Caco-2 (cell line): Measurements from ENCODE around the gene FAM184A. TPM values are rescaled to one million over a fixed set of nuclear protein-coding genes. Genes with fewer than 3 reads are reported as not detected.

Experiments
- BruUV-seq: library from RNA; stranded (reverse); fragments of 400-500 nt; replicated peaks from 2 replicates; lab custom pipeline; 2021; lab: Mats Ljungman, UMichigan
- CTCF ChIA-PET: fragments of 300-600 bp; sonication (Branson Sonifier 250); formaldehyde crosslinking; loops from one replicate; lab custom pipeline; 2022; ENCODE audit warnings: antibody characterized with exemption; lab: Charles Lee
- POLR2A ChIA-PET: fragments of 300-600 bp; sonication (Branson Sonifier 250); formaldehyde crosslinking; loops from one replicate; lab custom pipeline; 2022; ENCODE audit warnings: antibody characterized with exemption; lab: Charles Lee
- DNase-seq, 2 experiments: peaks; one replicate each; pipeline versions ENCODE4 v3.0.0 to v3.0.0-alpha.2; 2020 to 2022
- H3K27me3 ChIP-seq: replicated peaks from 2 replicates; pipeline ENCODE4 v1.6.0; 2011; ENCODE audit warnings: low read length; ENCODE audit not compliant: control insufficient read depth, insufficient read depth
- H3K36me3 ChIP-seq: 2 replicates; pipeline ENCODE4 v1.5.1; 2011; ENCODE audit warnings: low read length; ENCODE audit not compliant: control insufficient read depth, insufficient read depth
- H3K4me1 ChIP-seq: fragments of 250-450 bp; sonication (Bioruptor Pico); 2 replicates; pipeline ENCODE4 v1.5.1; 2020; ENCODE audit warnings: mild to moderate bottlenecking
- H3K4me3 ChIP-seq: 2 replicates; pipeline ENCODE4 v1.5.1; 2011; ENCODE audit warnings: low read depth, mild to moderate bottlenecking, control low read depth, low read length
- H3K9me3 ChIP-seq: fragments of 250-450 bp; sonication (Bioruptor Pico); 2 replicates; pipeline ENCODE4 v1.5.1; 2020; ENCODE audit warnings: mild to moderate bottlenecking, moderate library complexity
- H3K27ac Mint-ChIP-seq: one replicate; pipeline ENCODE4 v1.8.0; 2022; ENCODE audit warnings: mixed read lengths; ENCODE audit not compliant: unreplicated experiment
- H3K27me3 Mint-ChIP-seq: one replicate; pipeline ENCODE4 v1.8.0; 2022; ENCODE audit warnings: mixed read lengths; ENCODE audit not compliant: insufficient read depth, unreplicated experiment
- H3K36me3 Mint-ChIP-seq: one replicate; pipeline ENCODE4 v1.8.0; 2022; ENCODE audit warnings: mild to moderate bottlenecking, mixed read lengths; ENCODE audit not compliant: insufficient read depth, unreplicated experiment
- H3K4me1 Mint-ChIP-seq: one replicate; pipeline ENCODE4 v1.8.0; 2022; ENCODE audit warnings: low read depth, mixed read lengths; ENCODE audit not compliant: unreplicated experiment
- H3K4me3 Mint-ChIP-seq: one replicate; pipeline ENCODE4 v1.8.0; 2022; ENCODE audit warnings: mild to moderate bottlenecking, moderate library complexity, mixed read lengths; ENCODE audit not compliant: unreplicated experiment
- H3K9me3 Mint-ChIP-seq: one replicate; pipeline ENCODE4 v1.8.0; 2022; ENCODE audit warnings: mixed read lengths; ENCODE audit not compliant: unreplicated experiment
- CTCF ChIP-seq, 2 experiments: fragments of 200-600 bp in 1 of 2; IDR thresholded peaks; 1 replicate in 1 of 2; 2 replicates in 1 of 2; pipeline versions ENCODE4 v1.5.1 to v1.8.0; 2011 to 2022; ENCODE audit warnings: antibody characterized with exemption in 1 of 2, control low read depth in 1 of 2, inconsistent platforms in 1 of 2, low read depth in 1 of 2, low read length in 1 of 2, mild to moderate bottlenecking in 1 of 2, moderate library complexity in 1 of 2; ENCODE audit not compliant: insufficient read depth in 1 of 2, severe bottlenecking in 1 of 2, unreplicated experiment in 1 of 2
- intact Hi-C: fragments of 100-400 bp; cut with micrococcal nuclease; formaldehyde crosslinking; loops from one replicate; pipeline ENCODE4 v1.10.0; 2022; ENCODE audit not compliant: unreplicated experiment
- total RNA-seq: library from RNA; stranded (reverse); gene quantifications from 2 replicates; pipeline ENCODE4 v1.2.3, GENCODE V29; 2022

Gene FAM184A
- total RNA-seq, 1 experiment from 2014 or later, result 10.8 TPM

- DNase-seq, result no peak
- ChIA-PET CTCF (no interaction called here), POLR2A (no interaction called here)
- Mint-ChIP-seq H3K4me1 (no peaks in the 10 kb centered on the region), H3K9me3 (no peaks in the 10 kb centered on the region), H3K27me3 (no peaks in the 10 kb centered on the region), H3K36me3 (peaks cover 32% of the 10 kb centered on the region), H3K4me3 (no peak overlapping the region), H3K27ac (no peak overlapping the region)
- Histone ChIP-seq H3K36me3 (0 out of 2 replicates have a peak, but pooled peaks cover 1% of the 10 kb centered on the region), H3K9me3 (no peaks in the 10 kb centered on the region), H3K4me3 (no peak overlapping the region), H3K27me3 (no peaks in the 10 kb centered on the region), H3K4me1 (peaks cover 7% of the 10 kb centered on the region)
- no TSS peak for BruUV-seq
- TF ChIP-seq CTCF (IDR thresholded peaks at IDR 0.05; ENCODE audit: insufficient read depth in 1 of 2, low read depth in 1 of 2, low read length in 1 of 2, severe bottlenecking in 1 of 2, unreplicated experiment in 1 of 2), result no peak
- intact Hi-C loops, result no loop called here
Observed at GRCh38 chr6:118917546-118918328, 160.7 kb downstream of the FAM184A start.

- peaks cover 7% of the 10 kb centered on the region for H3K4me1 ChIP-seq
- BruUV-seq, result no TSS peak
- no peak overlapping the region for H3K27ac Mint-ChIP-seq
Observed at GRCh38 chr6:118914598-118914997, 163.9 kb downstream of the FAM184A start.

GRCh38 chr6:118913161-118913560 is 165.3 kb downstream of the FAM184A start:
- Histone ChIP-seq H3K4me1 (peaks cover 7% of the 10 kb centered on the region), H3K4me3 (no peak overlapping the region), H3K36me3 (no peaks in the 10 kb centered on the region), H3K27me3 (no peaks in the 10 kb centered on the region), H3K9me3 (no peaks in the 10 kb centered on the region)
- Mint-ChIP-seq H3K36me3 (peaks cover 41% of the 10 kb centered on the region), H3K4me3 (no peak overlapping the region), H3K4me1 (no peaks in the 10 kb centered on the region), H3K27ac (no peak overlapping the region), H3K27me3 (no peaks in the 10 kb centered on the region), H3K9me3 (no peaks in the 10 kb centered on the region)
- POLR2A ChIA-PET, result no interaction called here
- intact Hi-C loops, result no loop called here
- CTCF ChIA-PET, result interaction anchor here (0.6 kb wide), 1 partner anchor 114 kb away, joined by 4 read pairs; no protein-coding TSS in a partner anchor
- BruUV-seq, result no TSS peak
- TF ChIP-seq CTCF (IDR thresholded peaks at IDR 0.05; ENCODE audit: insufficient read depth in 1 of 2, low read depth in 1 of 2, low read length in 1 of 2, severe bottlenecking in 1 of 2, unreplicated experiment in 1 of 2), result no peak
- DNase-seq, result no peak

More at GRCh38 chr6:118914598-118914997, 163.9 kb downstream of the FAM184A start:
- no peak for TF ChIP-seq CTCF (IDR thresholded peaks at IDR 0.05; ENCODE audit: insufficient read depth in 1 of 2, low read depth in 1 of 2, low read length in 1 of 2, severe bottlenecking in 1 of 2, unreplicated experiment in 1 of 2)
- Mint-ChIP-seq H3K4me3 (no peak overlapping the region), H3K36me3 (peaks cover 44% of the 10 kb centered on the region), H3K4me1 (no peaks in the 10 kb centered on the region), H3K9me3 (no peaks in the 10 kb centered on the region), H3K27me3 (no peaks in the 10 kb centered on the region)
- Histone ChIP-seq H3K36me3 (no peaks in the 10 kb centered on the region), H3K27me3 (no peaks in the 10 kb centered on the region), H3K4me3 (no peak overlapping the region), H3K9me3 (no peaks in the 10 kb centered on the region)
- DNase-seq, result no peak
- ChIA-PET POLR2A (no interaction called here), CTCF (no interaction called here)
- intact Hi-C loops, result no loop called here
